ENCODE measurements around the gene CD276. TPM values are rescaled to one million over a fixed set of nuclear protein-coding genes. Genes with fewer than 3 reads are reported as not detected.

The CD276 gene
- total RNA-seq, 1 experiment from 2014 or later = 133 TPM

DNA sequence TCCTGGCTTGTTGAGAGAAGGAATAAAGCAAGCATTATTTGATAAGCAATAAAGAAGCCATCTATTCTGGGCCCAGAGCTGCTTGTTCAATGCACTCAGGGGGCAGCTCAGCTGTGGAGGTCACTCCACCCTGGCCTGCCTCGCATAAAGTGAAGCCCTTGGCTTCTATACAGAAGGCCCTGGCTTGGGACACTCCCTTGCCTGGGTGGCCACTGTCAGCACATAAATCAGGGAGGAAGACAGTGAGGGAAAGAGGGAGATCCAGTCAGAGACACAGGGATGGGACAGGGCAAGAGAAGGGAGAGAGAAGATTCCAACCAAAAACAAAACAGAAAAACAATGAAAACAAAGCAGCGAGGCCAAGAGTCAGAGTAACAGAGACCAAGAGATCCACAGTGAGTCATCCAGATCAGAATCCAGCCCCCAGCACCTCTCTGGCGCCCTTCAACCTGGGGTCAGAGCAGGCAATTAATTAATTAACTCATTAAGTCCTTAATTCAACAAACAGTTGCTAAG lies 57.2 kb downstream of the CD276 start:
- H3K27ac Mint-ChIP-seq = peak overlapping the region in 1 of 3 experiments; percentile 21; a peak in 1 of 7 replicates
- H3K4me3 Mint-ChIP-seq = no peak overlapping the region
- Histone ChIP-seq H3K23ac (ENCODE audit: insufficient read length, low read depth, low read length) (no peak overlapping the region), H2AK5ac (ENCODE audit: insufficient read length, low read length) (no peak overlapping the region), H4K20me1 (ENCODE audit: control insufficient read depth, insufficient read depth, insufficient read length) (no peaks in the 10 kb centered on the region), H4K5ac (ENCODE audit: insufficient read length, low read depth, low read length) (no peak overlapping the region), H3K79me1 (ENCODE audit: insufficient read depth, low read depth, low read length, poor library complexity, severe bottlenecking) (no peaks in the 10 kb centered on the region), H2BK12ac (ENCODE audit: insufficient read length, low read depth, low read length) (no peak overlapping the region), H3K4me2 (ENCODE audit: insufficient read depth, insufficient read length, low read length) (no peak overlapping the region), H2BK15ac (ENCODE audit: low read depth, low read length) (no peak overlapping the region), H3K4me1 (ENCODE audit: insufficient read depth, low read length) (no peaks in the 10 kb centered on the region; the same call in 1 of the 2 replicates), H3K23me2 (ENCODE audit: insufficient read length, low read depth, low read length, poor library complexity, severe bottlenecking) (no peaks in the 10 kb centered on the region), H3K14ac (ENCODE audit: insufficient read depth, low read length) (no peak overlapping the region), H3T11ph (ENCODE audit: low read length) (no peak overlapping the region), H3K27me3 (ENCODE audit: insufficient read depth, low read length) (no peaks in the 10 kb centered on the region), H3K79me2 (ENCODE audit: insufficient read depth, low read length) (no peaks in the 10 kb centered on the region), H2BK5ac (ENCODE audit: insufficient read length, low read length) (no peak overlapping the region), H3K4ac (ENCODE audit: low read depth, low read length) (no peak overlapping the region), H3K27ac (ENCODE audit: insufficient read length, low read depth, low read length) (no peak overlapping the region), H4K91ac (ENCODE audit: insufficient read length, low read depth, low read length) (no peak overlapping the region), H2AFZ (ENCODE audit: low read length) (no peak overlapping the region), H3K9ac (ENCODE audit: extremely low read depth, insufficient read length, low read length) (no peak overlapping the region), H2BK20ac (ENCODE audit: low read depth, low read length, poor library complexity, severe bottlenecking) (no peak overlapping the region), H3K56ac (ENCODE audit: insufficient read length, low read depth, low read length) (no peak overlapping the region), H3K18ac (ENCODE audit: insufficient read length, low read depth, low read length) (no peak overlapping the region), H2BK120ac (ENCODE audit: low read depth, low read length, poor library complexity, severe bottlenecking) (no peak overlapping the region), H3K9me3 (ENCODE audit: control insufficient read depth, low read depth, low read length) (no peaks in the 10 kb centered on the region), H4K8ac (replicated peaks; ENCODE audit: insufficient read length, low read depth, low read length) (no peak overlapping the region)
- peaks cover 13 to 22% of the 10 kb centered on the region in 2 experiments for H3K4me1 Mint-ChIP-seq
- DNase-seq = no peak
- H3K27me3 Mint-ChIP-seq (ENCODE audit: low read depth) = no peaks in the 10 kb centered on the region; the same call in 1 of the 2 replicates
- no CpG with 5 or more reads among the region's 3 CpGs for WGBS (ENCODE audit: extremely low coverage, insufficient read length, low lambda C conversion rate)
- no peaks in the 10 kb centered on the region for H3K9me3 Mint-ChIP-seq
- no peaks in the 10 kb centered on the region; a peak in 1 of 7 replicates for H3K36me3 Mint-ChIP-seq (ENCODE audit: insufficient read depth in 1 of 3, low read depth in 3 of 3)
- TF ChIP-seq, protein P1, sequence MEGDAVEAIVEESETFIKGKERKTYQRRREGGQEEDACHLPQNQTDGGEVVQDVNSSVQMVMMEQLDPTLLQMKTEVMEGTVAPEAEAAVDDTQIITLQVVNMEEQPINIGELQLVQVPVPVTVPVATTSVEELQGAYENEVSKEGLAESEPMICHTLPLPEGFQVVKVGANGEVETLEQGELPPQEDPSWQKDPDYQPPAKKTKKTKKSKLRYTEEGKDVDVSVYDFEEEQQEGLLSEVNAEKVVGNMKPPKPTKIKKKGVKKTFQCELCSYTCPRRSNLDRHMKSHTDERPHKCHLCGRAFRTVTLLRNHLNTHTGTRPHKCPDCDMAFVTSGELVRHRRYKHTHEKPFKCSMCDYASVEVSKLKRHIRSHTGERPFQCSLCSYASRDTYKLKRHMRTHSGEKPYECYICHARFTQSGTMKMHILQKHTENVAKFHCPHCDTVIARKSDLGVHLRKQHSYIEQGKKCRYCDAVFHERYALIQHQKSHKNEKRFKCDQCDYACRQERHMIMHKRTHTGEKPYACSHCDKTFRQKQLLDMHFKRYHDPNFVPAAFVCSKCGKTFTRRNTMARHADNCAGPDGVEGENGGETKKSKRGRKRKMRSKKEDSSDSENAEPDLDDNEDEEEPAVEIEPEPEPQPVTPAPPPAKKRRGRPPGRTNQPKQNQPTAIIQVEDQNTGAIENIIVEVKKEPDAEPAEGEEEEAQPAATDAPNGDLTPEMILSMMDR (conservative IDR thresholded peaks at IDR 0.05) = no peak
